OCI-LY7 (cell line): ENCODE data around the gene MCF2L2. TPM values are rescaled to one million over a fixed set of nuclear protein-coding genes. Genes with fewer than 3 reads are reported as not detected.

Source experiments
- BruUV-seq: library from RNA; stranded (reverse); fragments of 400-500 nt; replicated peaks from 2 replicates; lab custom pipeline; 2021; lab: Mats Ljungman, UMichigan
- CTCF ChIA-PET: fragments of 300-600 bp; sonication (Branson Sonifier 250); formaldehyde crosslinking; loops from one replicate; lab custom pipeline; 2022; ENCODE audit warnings: antibody characterized with exemption; ENCODE audit not compliant: unreplicated experiment; lab: Charles Lee
- POLR2A ChIA-PET: fragments of 300-600 bp; sonication (Branson Sonifier 250); formaldehyde crosslinking; loops from one replicate; lab custom pipeline; 2022; ENCODE audit warnings: antibody characterized with exemption; lab: Charles Lee
- DNase-seq: peaks from one replicate; pipeline ENCODE4 v3.0.0-alpha.2; 2015; ENCODE audit warnings: low spot score
- H2AFZ ChIP-seq: fragments of 200-600 bp; sonication (generic), shearing (Covaris generic); 2 replicates; pipeline ENCODE4 v1.6.1; 2014; ENCODE audit warnings: mild to moderate bottlenecking, antibody characterized with exemption, low read length, moderate library complexity
- H3K27ac ChIP-seq: fragments of 200-600 bp; sonication (generic); 2 replicates; pipeline ENCODE4 v1.5.1; 2014; ENCODE audit warnings: mixed run types, low read depth, mild to moderate bottlenecking, moderate library complexity, low read length, inconsistent platforms; ENCODE audit not compliant: poor library complexity, severe bottlenecking
- H3K36me3 ChIP-seq: fragments of 200-600 bp; sonication (generic); 2 replicates; pipeline ENCODE4 v1.6.1; 2014; ENCODE audit warnings: mild to moderate bottlenecking, antibody characterized with exemption, low read length, moderate library complexity, mixed read lengths; ENCODE audit not compliant: insufficient read depth
- H3K4me1 ChIP-seq: fragments of 200-600 bp; sonication (generic); 2 replicates; pipeline ENCODE4 v1.5.1; 2014; ENCODE audit warnings: mild to moderate bottlenecking, low read length; ENCODE audit not compliant: insufficient read depth, poor library complexity, severe bottlenecking
- H3K4me2 ChIP-seq: fragments of 200-600 bp; sonication (generic); 2 replicates; pipeline ENCODE4 v1.6.1; 2014; ENCODE audit warnings: mild to moderate bottlenecking, low read length
- H3K4me3 ChIP-seq: fragments of 200-600 bp; sonication (generic); 2 replicates; pipeline ENCODE4 v1.5.1; 2014; ENCODE audit warnings: mild to moderate bottlenecking, low read depth, low read length; ENCODE audit not compliant: poor library complexity, severe bottlenecking
- H3K79me2 ChIP-seq: fragments of 200-600 bp; sonication (generic); 2 replicates; pipeline ENCODE4 v1.6.1; 2016; ENCODE audit warnings: low read depth, mild to moderate bottlenecking, low read length, moderate library complexity, mixed read lengths; ENCODE audit not compliant: insufficient read depth
- H3K9me2 ChIP-seq: fragments of 200-600 bp; sonication (generic); 2 replicates; pipeline ENCODE4 v1.6.1; 2016; ENCODE audit warnings: mild to moderate bottlenecking, low read length, mixed read lengths; ENCODE audit not compliant: insufficient read depth
- H3K9me3 ChIP-seq: fragments of 200-600 bp; sonication (generic); 2 replicates; pipeline ENCODE4 v1.6.1; 2014; ENCODE audit warnings: mild to moderate bottlenecking, mixed run types, low read length, mixed read lengths
- H4K20me1 ChIP-seq: fragments of 200-600 bp; sonication (generic); 2 replicates; pipeline ENCODE4 v1.6.1; 2014; ENCODE audit warnings: mild to moderate bottlenecking, antibody characterized with exemption, low read length, moderate library complexity, mixed read lengths; ENCODE audit not compliant: insufficient read depth
- CTCF ChIP-seq: fragments of 200-600 bp; sonication (generic); conservative IDR thresholded peaks from 2 replicates; pipeline ENCODE4 v1.5.1; 2014; ENCODE audit warnings: mild to moderate bottlenecking, antibody characterized with exemption, low read length, moderate library complexity, mixed read lengths
- EZH2phosphoT487 ChIP-seq: fragments of 200-600 bp; sonication (generic); IDR thresholded peaks from 2 replicates; pipeline ENCODE4 v1.6.1; 2018; ENCODE audit warnings: low read depth, borderline replicate concordance, mild to moderate bottlenecking, mixed run types, antibody characterized with exemption, low read length, moderate library complexity, mixed read lengths
- intact Hi-C: fragments of 100-400 bp; cut with micrococcal nuclease; formaldehyde crosslinking; loops from one replicate; pipeline ENCODE4 v1.10.0; 2022; ENCODE audit not compliant: unreplicated experiment
- total RNA-seq, 2 experiments: library from RNA; depleted of rRNA in 1 of 2; stranded (reverse); fragments of >200 nt in 1 of 2; shearing (Covaris generic) in 1 of 2; gene quantifications; 2 replicates each; pipeline ENCODE4 v1.2.3, GENCODE V29; 2014 to 2022

MCF2L2 gene
- total RNA-seq, 2 experiments from 2014 or later = 6.6 to 8.0 TPM

- ChIA-PET POLR2A (no interaction called here), CTCF (no interaction called here)
- H3K9me2 ChIP-seq = no peaks in the 10 kb centered on the region
- DNase-seq = no peak
- H3K4me1 ChIP-seq = no peaks in the 10 kb centered on the region
- H3K4me3 ChIP-seq = no peak overlapping the region
- intact Hi-C loops = no loop called here
- H3K79me2 ChIP-seq = no peaks in the 10 kb centered on the region
- H3K27ac ChIP-seq = no peak overlapping the region
- H4K20me1 ChIP-seq = no peaks in the 10 kb centered on the region
- no peaks in the 10 kb centered on the region for H3K9me3 ChIP-seq
- H3K4me2 ChIP-seq = no peak overlapping the region
- TF ChIP-seq EZH2phosphoT487 = no peak
- no peak for TF ChIP-seq CTCF
- no peak overlapping the region for H2AFZ ChIP-seq
- no peaks in the 10 kb centered on the region for H3K36me3 ChIP-seq
- BruUV-seq = no TSS peak
Measured at GRCh38 chr3:183252118-183252782, 176.2 kb downstream of the MCF2L2 start.

DNA sequence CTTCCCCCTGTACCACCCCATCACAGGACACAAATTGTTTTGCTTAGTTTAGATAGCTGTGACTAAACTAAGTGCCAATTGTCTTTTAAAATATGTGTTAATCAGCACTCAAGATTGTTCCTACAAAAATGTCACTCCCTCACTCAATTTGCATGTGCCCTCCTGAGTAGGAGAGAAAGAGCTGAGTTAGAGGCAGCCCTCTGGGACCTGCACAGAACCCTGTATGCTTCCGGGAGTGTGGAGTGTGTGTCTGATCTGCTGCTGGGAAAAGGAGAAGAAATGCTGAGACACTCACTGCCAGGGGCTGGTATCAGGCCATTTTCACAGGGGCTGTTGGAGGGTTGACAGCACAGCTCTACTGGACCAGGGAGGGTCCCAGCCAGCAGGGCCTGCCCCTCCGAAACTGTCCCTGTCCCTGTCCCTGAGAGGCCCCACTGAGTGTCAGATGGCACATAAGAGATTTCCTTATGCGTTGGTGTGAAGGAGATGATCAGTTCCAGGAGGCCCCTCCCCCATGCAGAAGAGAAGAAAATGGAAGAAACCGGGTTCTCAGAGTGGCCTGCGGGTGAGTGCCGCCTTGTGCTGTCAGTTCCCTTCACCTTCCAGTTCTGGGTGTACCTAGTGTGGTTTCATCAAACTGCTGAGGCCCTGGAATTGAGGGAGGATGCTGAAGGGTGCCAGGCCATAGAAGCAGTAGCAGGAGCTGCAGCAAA is 179.3 kb downstream of the MCF2L2 start:
- Histone ChIP-seq H3K9me2 (no peaks in the 10 kb centered on the region), H3K4me2 (no peak overlapping the region), H3K36me3 (no peaks in the 10 kb centered on the region), H3K4me1 (no peaks in the 10 kb centered on the region), H4K20me1 (no peaks in the 10 kb centered on the region), H3K4me3 (no peak overlapping the region), H3K9me3 (no peaks in the 10 kb centered on the region), H3K27ac (no peak overlapping the region), H2AFZ (no peak overlapping the region), H3K79me2 (no peaks in the 10 kb centered on the region)
- BruUV-seq = no TSS peak
- ChIA-PET CTCF (no interaction called here), POLR2A (no interaction called here)
- DNase-seq = peak; percentile 10
- intact Hi-C loops = no loop called here
- no peak for TF ChIP-seq CTCF
- TF ChIP-seq EZH2phosphoT487 = no peak

- no peaks in the 10 kb centered on the region for H3K4me1 ChIP-seq
- POLR2A ChIA-PET = no interaction called here
- intact Hi-C loops = no loop called here
- DNase-seq = no peak
- no peak overlapping the region for H3K4me2 ChIP-seq
- CTCF ChIA-PET = no interaction called here
- TF ChIP-seq CTCF = no peak
- no peak for TF ChIP-seq EZH2phosphoT487
- no peaks in the 10 kb centered on the region for H3K79me2 ChIP-seq
- H3K9me3 ChIP-seq = peaks cover 9% of the 10 kb centered on the region
- H3K4me3 ChIP-seq = no peak overlapping the region
- H3K36me3 ChIP-seq = no peaks in the 10 kb centered on the region
- BruUV-seq = no TSS peak
- no peak overlapping the region for H3K27ac ChIP-seq
- H2AFZ ChIP-seq = no peak overlapping the region
- no peaks in the 10 kb centered on the region for H4K20me1 ChIP-seq
- H3K9me2 ChIP-seq = no peaks in the 10 kb centered on the region
Measured at GRCh38 chr3:183247011-183247589, 181.3 kb downstream of the MCF2L2 start.
